Activated naive CD8-positive, alpha-beta T cell (primary cell): ENCODE measurements around the gene TTLL5.
"Not testable (repeated sequence)": the region's sequence is repeated elsewhere in the genome, so short reads cannot be mapped to it uniquely, and the experiment has no call there.

Source experiments
- H3K27ac Mint-ChIP-seq: one replicate; pipeline ENCODE4 v1.8.0; 2021; ENCODE audit warnings: mixed read lengths
- H3K27me3 Mint-ChIP-seq: one replicate; pipeline ENCODE4 v1.8.0; 2021; ENCODE audit warnings: mixed read lengths
- H3K36me3 Mint-ChIP-seq: one replicate; pipeline ENCODE4 v1.8.0; 2021; ENCODE audit warnings: mixed read lengths
- H3K4me1 Mint-ChIP-seq: one replicate; pipeline ENCODE4 v1.8.0; 2021; ENCODE audit warnings: low read depth, mixed read lengths
- H3K4me3 Mint-ChIP-seq: one replicate; pipeline ENCODE4 v1.8.0; 2021; ENCODE audit warnings: mild to moderate bottlenecking, mixed read lengths
- H3K9me3 Mint-ChIP-seq: one replicate; pipeline ENCODE4 v1.8.0; 2021; ENCODE audit warnings: low read depth, mixed read lengths

Gene TTLL5

GRCh38 chr14:75907756-75908359, 246.8 kb downstream of the TTLL5 start:
- Mint-ChIP-seq H3K27ac (no peak overlapping the region), H3K9me3 (no peaks in the 10 kb centered on the region), H3K4me3 (no peak overlapping the region), H3K27me3 (no peaks in the 10 kb centered on the region), H3K4me1 (peaks cover 2% of the 10 kb centered on the region), H3K36me3 (no peaks in the 10 kb centered on the region)

- H3K27me3 Mint-ChIP-seq = no peaks in the 10 kb centered on the region
- H3K36me3 Mint-ChIP-seq = peaks cover 2% of the 10 kb centered on the region
- H3K9me3 Mint-ChIP-seq = no peaks in the 10 kb centered on the region
- peaks cover 2% of the 10 kb centered on the region for H3K4me1 Mint-ChIP-seq
- no peak overlapping the region for H3K27ac Mint-ChIP-seq
- no peak overlapping the region for H3K4me3 Mint-ChIP-seq
Observed at GRCh38 chr14:75909630-75910029, 248.6 kb downstream of the TTLL5 start.

GRCh38 chr14:75910048-75910447, 249.0 kb downstream of the TTLL5 start:
- H3K27ac Mint-ChIP-seq = no peak overlapping the region
- no peaks in the 10 kb centered on the region for H3K9me3 Mint-ChIP-seq

GRCh38 chr14:75911883-75912282, 250.8 kb downstream of the TTLL5 start:
- H3K4me3 Mint-ChIP-seq = no peak overlapping the region
- H3K36me3 Mint-ChIP-seq = peaks cover 2% of the 10 kb centered on the region
- H3K9me3 Mint-ChIP-seq = no peaks in the 10 kb centered on the region
- no peaks in the 10 kb centered on the region for H3K4me1 Mint-ChIP-seq
- no peak overlapping the region for H3K27ac Mint-ChIP-seq
- H3K27me3 Mint-ChIP-seq = no peaks in the 10 kb centered on the region

More at GRCh38 chr14:75910048-75910447, 249.0 kb downstream of the TTLL5 start:
- H3K4me3 Mint-ChIP-seq = no peak overlapping the region
- H3K36me3 Mint-ChIP-seq = peaks cover 2% of the 10 kb centered on the region
- peaks cover 2% of the 10 kb centered on the region for H3K4me1 Mint-ChIP-seq
- H3K27me3 Mint-ChIP-seq = no peaks in the 10 kb centered on the region

GRCh38 chr14:75913183-75913582, 252.1 kb downstream of the TTLL5 start:
- H3K27ac Mint-ChIP-seq = no peak overlapping the region

GRCh38 chr14:75915045-75915444, 254.0 kb downstream of the TTLL5 start:
- no peaks in the 10 kb centered on the region for H3K27me3 Mint-ChIP-seq
- H3K4me3 Mint-ChIP-seq = no peak overlapping the region

More at GRCh38 chr14:75913183-75913582, 252.1 kb downstream of the TTLL5 start:
- no peaks in the 10 kb centered on the region for H3K9me3 Mint-ChIP-seq
- no peak overlapping the region for H3K4me3 Mint-ChIP-seq
- H3K27me3 Mint-ChIP-seq = no peaks in the 10 kb centered on the region
- H3K4me1 Mint-ChIP-seq = no peaks in the 10 kb centered on the region
- H3K36me3 Mint-ChIP-seq = peaks cover 2% of the 10 kb centered on the region

GRCh38 chr14:75917322-75917945, 256.4 kb downstream of the TTLL5 start:
- no peaks in the 10 kb centered on the region for H3K9me3 Mint-ChIP-seq
- no peaks in the 10 kb centered on the region for H3K27me3 Mint-ChIP-seq
- H3K36me3 Mint-ChIP-seq = peaks cover 2% of the 10 kb centered on the region
- no peak overlapping the region for H3K4me3 Mint-ChIP-seq
- no peaks in the 10 kb centered on the region for H3K4me1 Mint-ChIP-seq
- H3K27ac Mint-ChIP-seq = no peak overlapping the region

More at GRCh38 chr14:75915045-75915444, 254.0 kb downstream of the TTLL5 start:
- Mint-ChIP-seq H3K9me3 (no peaks in the 10 kb centered on the region), H3K4me1 (no peaks in the 10 kb centered on the region), H3K27ac (no peak overlapping the region), H3K36me3 (peaks cover 2% of the 10 kb centered on the region)

GRCh38 chr14:75917946-75918335, 256.9 kb downstream of the TTLL5 start:
- Mint-ChIP-seq H3K27ac (no peak overlapping the region), H3K4me3 (no peak overlapping the region), H3K36me3 (peaks cover 2% of the 10 kb centered on the region), H3K9me3 (no peaks in the 10 kb centered on the region), H3K4me1 (no peaks in the 10 kb centered on the region), H3K27me3 (no peaks in the 10 kb centered on the region)

- H3K4me1 Mint-ChIP-seq, H3K9me3 Mint-ChIP-seq, H3K27ac Mint-ChIP-seq, H3K27me3 Mint-ChIP-seq, H3K36me3 Mint-ChIP-seq, H3K4me3 Mint-ChIP-seq: not testable (repeated sequence)
Observed at GRCh38 chr14:75920421-75920820, 259.4 kb downstream of the TTLL5 start.

GRCh38 chr14:75925141-75925840, 264.2 kb downstream of the TTLL5 start:
- not testable (repeated sequence) for H3K27me3 Mint-ChIP-seq, H3K4me1 Mint-ChIP-seq, H3K27ac Mint-ChIP-seq, H3K4me3 Mint-ChIP-seq, H3K36me3 Mint-ChIP-seq, H3K9me3 Mint-ChIP-seq

GRCh38 chr14:75926431-75927115, 265.5 kb downstream of the TTLL5 start:
- peaks cover 3% of the 10 kb centered on the region for H3K36me3 Mint-ChIP-seq
- no peak overlapping the region for H3K4me3 Mint-ChIP-seq
- no peaks in the 10 kb centered on the region for H3K9me3 Mint-ChIP-seq
- H3K27me3 Mint-ChIP-seq = no peaks in the 10 kb centered on the region
- H3K27ac Mint-ChIP-seq = no peak overlapping the region
- no peaks in the 10 kb centered on the region for H3K4me1 Mint-ChIP-seq

- Mint-ChIP-seq H3K36me3 (peaks cover 8% of the 10 kb centered on the region), H3K4me1 (no peaks in the 10 kb centered on the region), H3K27ac (no peak overlapping the region), H3K9me3 (no peaks in the 10 kb centered on the region), H3K27me3 (no peaks in the 10 kb centered on the region), H3K4me3 (no peak overlapping the region)
Observed at GRCh38 chr14:75927564-75928087, 266.6 kb downstream of the TTLL5 start.

GRCh38 chr14:75928690-75929181, 267.7 kb downstream of the TTLL5 start:
- Mint-ChIP-seq H3K4me1 (no peaks in the 10 kb centered on the region), H3K4me3 (no peak overlapping the region), H3K27me3 (no peaks in the 10 kb centered on the region), H3K36me3 (peaks cover 10% of the 10 kb centered on the region), H3K27ac (no peak overlapping the region), H3K9me3 (no peaks in the 10 kb centered on the region)

- Mint-ChIP-seq H3K9me3 (no peaks in the 10 kb centered on the region), H3K36me3 (peaks cover 13% of the 10 kb centered on the region), H3K4me3 (no peak overlapping the region), H3K4me1 (no peaks in the 10 kb centered on the region), H3K27ac (no peak overlapping the region), H3K27me3 (no peaks in the 10 kb centered on the region)
Observed at GRCh38 chr14:75933712-75934296, 272.8 kb downstream of the TTLL5 start.
